GM12874 (cell line): Measurements from ENCODE around the gene SERTAD1.

ENCODE experiments used
- TF ChIP-seq, protein P1 (sequence below): IDR thresholded peaks from 2 replicates; pipeline ENCODE4 v1.5.1; 2011; ENCODE audit warnings: low read depth, mild to moderate bottlenecking, control low read depth, low read length, moderate library complexity; ENCODE audit not compliant: insufficient read depth

SERTAD1 gene

DNA sequence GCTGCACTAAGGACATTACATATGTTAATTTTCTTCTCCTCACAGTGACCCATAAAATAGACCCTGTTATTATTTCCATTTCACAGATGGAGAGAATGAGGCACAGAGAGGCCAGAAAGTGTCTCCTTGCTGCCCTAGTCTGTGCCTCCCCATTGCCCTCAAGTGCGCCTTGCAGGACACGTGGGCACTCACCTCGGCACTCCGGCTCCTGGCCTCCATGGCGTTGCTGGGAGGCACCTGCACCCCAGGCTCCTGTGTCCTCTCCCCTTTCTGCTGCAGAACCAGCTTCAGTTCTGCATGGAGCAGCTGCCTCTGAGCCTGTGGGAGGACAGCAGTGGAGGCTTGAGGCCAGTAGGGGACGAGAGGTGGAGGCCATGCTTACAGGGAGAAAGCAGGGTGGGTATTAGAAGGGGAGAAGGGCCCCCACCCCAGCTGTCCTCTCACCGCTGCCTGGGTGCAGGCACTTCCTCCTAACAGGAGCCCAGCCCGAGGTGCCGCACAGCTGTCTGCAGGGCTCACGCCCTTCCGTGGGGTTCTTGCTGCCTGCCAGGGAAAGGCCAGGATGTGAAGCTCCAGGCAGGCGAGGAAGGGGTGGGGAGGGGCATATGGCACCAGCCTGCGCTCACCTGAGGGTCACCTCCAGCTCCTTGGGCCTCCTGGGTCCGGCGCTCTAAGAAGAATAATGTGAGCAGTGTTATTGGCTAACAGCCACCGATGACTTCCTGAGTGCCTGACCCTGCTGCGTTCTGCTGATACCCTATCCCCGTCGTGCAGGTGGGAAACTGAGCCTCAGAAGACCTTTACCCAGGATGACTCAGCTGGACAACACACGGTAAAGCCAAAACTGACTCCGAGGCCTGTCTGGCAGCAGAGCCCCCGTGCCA, 17.8 kb downstream of the SERTAD1 start:
- TF ChIP-seq, protein P1, sequence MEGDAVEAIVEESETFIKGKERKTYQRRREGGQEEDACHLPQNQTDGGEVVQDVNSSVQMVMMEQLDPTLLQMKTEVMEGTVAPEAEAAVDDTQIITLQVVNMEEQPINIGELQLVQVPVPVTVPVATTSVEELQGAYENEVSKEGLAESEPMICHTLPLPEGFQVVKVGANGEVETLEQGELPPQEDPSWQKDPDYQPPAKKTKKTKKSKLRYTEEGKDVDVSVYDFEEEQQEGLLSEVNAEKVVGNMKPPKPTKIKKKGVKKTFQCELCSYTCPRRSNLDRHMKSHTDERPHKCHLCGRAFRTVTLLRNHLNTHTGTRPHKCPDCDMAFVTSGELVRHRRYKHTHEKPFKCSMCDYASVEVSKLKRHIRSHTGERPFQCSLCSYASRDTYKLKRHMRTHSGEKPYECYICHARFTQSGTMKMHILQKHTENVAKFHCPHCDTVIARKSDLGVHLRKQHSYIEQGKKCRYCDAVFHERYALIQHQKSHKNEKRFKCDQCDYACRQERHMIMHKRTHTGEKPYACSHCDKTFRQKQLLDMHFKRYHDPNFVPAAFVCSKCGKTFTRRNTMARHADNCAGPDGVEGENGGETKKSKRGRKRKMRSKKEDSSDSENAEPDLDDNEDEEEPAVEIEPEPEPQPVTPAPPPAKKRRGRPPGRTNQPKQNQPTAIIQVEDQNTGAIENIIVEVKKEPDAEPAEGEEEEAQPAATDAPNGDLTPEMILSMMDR, result no peak

DNA sequence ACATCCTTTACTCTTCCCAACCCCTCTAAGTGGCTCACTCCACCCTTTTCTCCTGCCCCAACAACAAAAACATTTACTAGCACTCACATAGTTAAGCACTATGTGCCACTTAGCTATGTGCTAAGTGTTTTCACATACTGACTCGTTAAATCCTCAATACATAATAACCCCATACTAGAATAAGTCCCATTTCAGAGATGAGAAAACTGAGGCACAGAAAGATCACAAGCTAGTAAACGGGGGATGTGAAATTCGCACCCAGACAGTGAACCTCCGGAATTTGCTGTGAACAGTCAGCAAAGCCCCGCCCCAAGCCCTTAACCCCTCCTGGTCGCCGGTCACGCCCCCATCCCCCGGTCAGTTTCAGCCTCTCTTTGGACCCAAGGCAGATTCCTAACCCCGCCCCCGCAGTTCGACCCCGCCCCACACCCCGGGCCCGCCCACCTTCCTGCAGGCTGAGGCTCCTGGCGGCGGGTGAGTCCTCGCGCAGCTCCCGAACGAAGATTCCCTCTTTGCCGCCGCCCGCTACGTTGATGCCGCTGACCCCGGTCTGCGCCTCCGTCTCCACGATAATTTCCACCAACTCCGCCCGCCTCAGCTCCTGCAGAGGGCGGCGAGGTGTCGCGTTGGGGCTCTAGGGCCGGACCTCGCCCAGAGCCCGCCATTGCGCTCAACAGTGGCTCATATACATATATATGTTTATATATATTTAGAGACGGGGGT, 22.4 kb downstream of the SERTAD1 start:
- TF ChIP-seq, protein P1, result no peak

DNA sequence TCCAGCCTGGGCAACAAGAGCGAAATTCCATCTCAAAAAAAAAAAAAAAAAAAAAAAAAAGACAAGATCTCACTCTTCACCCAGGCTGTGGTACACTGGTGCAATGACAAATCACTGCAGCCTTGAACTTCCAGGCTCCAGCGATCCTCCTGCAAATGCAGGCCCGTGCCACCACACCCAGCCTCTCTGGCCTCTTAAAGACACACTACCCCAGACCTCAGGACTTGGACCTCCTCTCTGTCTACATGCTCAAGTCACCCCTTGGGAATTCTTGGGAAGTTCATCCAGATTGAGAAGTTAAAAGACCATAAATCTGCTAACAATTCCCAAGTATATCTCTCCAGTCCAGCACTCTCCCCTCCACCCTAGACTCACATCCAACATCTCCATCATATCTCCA, 25.2 kb downstream of the SERTAD1 start:
- TF ChIP-seq, protein P1, result no peak

DNA sequence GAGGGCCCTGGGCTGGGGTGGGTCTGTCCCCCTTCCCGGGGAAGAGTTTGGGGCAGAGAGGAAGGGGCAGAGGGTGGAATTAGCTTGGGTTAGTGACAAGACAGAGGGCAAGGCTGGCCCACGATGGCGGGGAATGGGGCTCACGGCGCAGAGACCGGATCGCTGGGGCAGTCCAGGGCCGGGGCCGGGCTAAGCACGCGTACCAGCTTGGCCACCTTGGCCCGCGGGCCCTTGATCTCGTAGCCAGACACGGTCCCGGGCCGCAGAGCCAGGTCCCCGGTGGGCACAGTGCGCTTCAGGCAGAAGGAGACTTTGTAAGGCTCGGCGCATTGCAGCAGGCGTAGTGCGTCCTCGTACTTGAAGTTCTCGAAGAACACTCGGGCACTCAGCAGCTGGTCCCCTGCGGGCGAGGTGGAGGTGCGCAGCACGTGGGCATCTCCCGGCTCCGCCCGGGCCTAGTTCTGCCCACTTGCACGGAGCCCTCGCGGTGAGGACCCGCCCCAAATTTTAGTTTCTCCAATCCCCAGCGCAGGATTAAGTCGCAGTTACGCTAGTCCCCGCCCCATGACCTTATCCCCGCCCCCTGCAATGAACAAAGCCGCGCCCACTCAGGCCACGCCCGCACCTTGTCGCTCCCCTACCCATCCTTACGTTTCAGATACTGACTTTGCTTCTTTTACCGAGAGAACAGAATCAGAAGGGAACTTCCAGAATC, 27.2 kb downstream of the SERTAD1 start:
- TF ChIP-seq, protein P1, result no peak

DNA sequence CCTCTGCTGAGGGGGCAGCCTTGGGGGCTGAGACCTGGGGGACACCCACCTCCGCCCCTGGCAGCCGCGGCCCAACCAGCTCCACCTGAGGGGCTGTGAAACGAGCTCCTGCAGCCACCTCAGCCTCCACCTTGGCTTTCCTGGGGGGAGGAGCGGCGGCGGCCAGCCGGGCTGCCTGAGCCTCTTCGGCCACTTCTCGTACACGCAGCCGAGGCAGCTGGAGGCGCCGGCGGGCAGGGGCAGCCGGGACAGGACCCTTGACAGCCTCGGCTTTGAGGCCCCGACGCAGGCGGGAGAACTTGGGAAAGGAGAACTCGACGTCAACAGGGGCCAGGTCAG, 28.3 kb downstream of the SERTAD1 start:
- TF ChIP-seq, protein P1, result no peak

DNA sequence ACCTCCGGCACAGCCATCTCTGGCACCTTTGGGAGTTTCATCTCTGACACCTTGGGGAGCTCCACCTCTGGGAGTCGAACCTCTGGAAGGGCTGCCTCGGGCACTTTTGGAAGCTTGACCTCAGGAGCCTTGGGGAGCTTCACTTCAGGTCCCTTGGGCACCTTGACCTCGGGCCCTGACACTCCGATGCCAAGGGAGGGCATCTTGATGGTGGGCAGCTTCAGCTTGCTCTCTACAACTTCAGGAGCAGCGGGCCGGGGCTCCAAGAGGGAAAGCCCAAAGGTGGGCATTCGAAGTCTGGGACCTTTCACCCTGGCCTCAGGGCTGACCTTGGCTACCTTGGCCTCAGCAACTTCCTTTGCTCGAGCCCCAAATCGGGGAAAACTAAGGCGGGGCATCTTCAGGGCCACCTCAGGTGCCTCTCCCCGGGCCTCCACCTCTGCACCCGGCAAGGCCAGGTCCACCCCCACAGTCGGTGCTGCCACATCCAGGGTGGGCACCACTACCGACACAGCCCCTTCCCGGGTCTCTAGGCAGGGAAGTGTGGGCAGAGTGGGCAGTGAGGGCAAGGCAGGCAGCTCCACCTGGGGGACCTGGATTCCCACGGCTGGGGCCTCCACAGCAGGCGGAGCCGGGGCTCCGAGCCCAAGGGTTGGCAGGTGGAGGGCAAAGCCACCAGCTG, 28.8 kb downstream of the SERTAD1 start:
- TF ChIP-seq, protein P1, result no peak
